Stromal cell of bone marrow (primary cell): ENCODE measurements around the gene CNN1.
A peak's percentile ranks its signal among the peaks of the same experiment; 100 is the strongest.
"Not testable (repeated sequence)": the region's sequence is repeated elsewhere in the genome, so short reads cannot be mapped to it uniquely, and the experiment has no call there.

Source experiments
- DNase-seq: peaks from one replicate; pipeline ENCODE4 v3.0.0-alpha.2; 2012; ENCODE audit warnings: low read depth

The CNN1 gene

DNA sequence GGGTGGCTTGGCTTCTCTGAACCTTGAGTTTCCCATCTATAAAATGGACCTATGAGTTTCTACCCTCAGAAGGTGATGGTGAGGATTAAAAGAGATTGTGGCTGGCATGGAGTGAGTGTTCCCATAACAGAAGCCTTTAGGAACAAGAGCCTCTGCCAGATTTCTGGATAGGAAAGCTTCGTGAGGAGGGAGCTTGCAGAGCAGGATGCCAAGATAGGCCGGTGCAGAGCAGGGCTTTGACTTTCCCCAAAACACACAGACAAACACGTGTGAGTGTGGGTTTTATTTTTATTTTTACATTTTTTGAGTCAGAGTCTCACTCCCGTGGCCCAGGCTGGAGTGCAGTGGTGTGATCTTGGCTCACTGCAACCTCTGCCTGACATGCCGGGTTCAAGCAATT lies 3.7 kb upstream of the CNN1 start:
- DNase-seq = no peak

DNA sequence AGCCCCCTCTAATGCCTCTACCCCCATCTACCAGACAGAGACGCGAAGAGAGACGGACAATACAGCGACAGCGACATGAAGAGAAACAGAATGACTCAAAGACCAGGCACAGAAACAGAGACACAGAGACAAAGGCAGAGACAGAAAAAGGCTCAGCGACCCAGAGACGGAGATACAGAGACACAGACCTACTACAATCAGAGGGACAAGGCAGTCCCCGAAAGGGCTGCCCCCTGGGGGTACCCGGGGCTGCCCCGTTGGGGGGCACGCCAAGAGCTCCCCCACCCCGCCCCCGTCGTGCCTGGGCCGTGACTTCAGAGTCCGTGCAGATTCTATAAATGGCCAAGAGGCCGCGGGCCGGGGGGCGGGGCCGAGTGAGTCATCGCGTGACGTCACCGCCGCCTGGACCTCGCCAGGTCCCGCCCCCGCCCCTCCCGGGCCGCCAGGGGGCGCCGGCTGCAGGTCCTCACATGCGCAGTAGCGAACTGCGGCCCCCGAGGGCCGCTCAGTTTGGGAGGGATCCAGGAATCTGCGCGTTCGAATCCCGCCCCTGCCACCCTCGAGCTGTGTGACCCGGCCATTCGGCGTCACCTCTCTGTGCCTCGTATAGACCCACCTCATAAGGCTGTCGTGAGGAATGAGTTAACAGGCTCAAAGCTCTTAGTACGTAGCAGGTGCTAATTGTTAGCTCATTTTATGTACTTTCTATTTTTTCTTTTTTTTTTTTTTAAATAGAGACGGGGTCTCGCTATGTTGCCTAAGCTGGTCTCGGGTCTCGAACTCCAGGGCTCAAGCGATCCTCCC lies 2.7 kb upstream of the CNN1 start:
- peak; percentile 62 for DNase-seq

DNA sequence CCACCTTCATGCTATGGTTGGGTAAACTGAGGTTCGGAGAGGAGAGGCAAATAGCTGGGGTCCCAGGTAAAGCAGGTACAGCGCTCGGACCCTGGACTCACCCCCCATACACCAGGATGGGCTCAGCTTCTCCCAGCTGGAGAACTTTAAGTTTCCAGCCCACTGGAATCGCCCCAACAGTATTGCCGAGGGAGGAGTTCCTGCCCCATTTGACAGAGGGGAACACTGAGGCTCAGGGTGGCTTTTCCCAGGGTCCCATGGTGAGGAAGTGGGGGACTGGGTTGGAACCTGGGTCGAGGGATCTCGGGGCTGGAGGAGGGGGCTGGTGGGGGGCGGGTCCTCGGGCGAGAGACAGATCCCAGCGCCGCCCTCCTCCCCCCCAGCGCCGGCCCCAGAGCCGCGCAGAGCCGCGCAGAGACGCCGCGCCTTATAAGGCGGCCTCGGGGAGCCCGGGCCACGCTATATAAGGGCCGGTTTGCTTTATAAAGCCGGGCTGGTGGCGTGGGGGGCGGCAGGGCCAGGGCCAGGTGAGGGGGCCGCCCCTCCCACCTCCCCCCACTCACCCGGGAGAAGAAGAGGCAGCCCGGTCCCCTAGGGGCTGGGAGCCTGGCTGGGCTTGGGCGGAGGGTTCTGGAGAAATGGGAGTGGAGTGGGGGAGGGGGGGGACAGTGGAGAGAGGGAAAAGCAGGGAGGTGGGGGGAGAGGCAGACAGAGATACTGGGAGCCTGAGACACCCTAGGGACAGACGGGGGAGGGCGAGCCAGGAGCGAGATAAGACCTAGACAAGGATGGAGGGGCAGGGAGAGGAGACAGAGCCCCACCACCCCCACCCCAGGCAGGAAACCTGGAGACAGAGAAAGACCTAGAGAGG lies 1.1 kb downstream of the CNN1 start:
- no peak for DNase-seq

DNA sequence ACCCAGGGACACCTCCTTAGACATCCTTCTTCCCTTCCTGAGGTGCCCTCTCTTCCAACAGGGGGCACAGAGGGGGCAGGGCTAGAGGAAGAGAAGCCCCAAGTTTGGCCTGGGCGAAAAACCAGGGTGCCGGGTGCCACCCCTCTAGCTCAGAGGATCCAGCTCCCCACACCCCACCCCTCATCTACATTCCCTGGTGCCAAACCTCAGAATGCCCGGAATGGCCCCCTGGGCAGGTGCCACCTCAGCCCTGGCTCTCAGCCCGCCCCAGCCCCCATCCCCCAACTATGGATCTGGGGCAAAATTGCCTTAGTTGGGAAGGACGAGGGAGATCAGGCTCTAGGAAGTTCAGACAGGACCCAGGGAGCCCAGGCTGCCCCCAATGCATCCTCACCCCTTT lies 2.0 kb downstream of the CNN1 start:
- DNase-seq = no peak

DNA sequence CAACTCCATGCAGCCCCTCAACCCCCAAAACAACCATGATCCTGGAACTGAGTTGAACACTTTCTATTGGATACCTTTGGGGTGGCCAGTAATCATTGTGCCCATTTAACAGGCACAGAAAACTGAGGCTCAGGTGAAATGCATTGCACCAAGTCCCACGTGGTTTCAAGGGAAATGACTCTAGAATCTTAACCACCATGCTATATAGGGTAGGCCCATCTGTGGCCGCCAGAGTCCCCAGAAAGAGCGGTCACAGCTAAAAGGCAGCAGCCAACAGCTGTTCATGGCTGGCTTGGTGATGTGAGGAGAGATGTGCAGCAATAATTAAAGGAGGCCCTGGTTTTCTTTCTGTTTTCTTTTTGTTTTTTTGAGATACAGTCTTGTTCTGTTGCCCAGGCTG lies 2.6 kb downstream of the CNN1 start:
- DNase-seq = no peak

DNA sequence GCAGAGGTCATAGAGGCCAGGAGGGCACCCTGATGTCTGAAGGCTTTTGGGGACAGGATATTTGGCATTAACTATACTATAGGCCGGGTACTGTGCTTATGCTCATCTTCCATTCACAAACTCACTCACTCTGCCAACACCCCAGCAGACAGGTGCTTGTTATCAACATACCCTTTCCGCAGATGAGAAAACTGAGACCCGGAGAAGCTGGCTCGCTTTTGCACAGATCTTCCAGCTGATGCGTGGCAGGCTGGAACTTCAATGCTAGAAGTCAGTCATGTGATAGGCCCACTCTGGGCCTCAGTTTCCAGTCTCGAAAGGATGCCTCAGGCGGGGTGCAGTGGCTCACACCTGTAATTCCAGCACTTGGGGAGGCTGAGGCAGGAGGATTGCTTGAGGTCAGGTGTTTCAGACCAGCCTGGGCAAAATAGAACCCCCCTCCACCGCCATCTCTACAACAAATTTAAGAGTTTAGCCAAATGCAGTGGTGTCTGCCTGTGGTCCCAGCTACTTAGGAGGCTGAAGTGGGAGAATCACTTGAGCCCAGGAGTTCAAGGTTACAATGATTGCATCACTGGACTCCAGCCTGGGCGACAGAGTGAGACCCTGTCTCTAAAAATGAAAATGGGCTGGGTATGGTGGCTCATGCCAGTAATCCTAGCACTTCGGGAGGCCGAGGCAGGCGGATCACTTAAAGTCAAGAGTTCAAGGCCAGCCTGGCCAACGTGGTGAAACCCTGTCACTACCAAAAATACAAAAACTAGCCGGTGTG lies 9.5 kb downstream of the CNN1 start:
- DNase-seq = no peak

DNA sequence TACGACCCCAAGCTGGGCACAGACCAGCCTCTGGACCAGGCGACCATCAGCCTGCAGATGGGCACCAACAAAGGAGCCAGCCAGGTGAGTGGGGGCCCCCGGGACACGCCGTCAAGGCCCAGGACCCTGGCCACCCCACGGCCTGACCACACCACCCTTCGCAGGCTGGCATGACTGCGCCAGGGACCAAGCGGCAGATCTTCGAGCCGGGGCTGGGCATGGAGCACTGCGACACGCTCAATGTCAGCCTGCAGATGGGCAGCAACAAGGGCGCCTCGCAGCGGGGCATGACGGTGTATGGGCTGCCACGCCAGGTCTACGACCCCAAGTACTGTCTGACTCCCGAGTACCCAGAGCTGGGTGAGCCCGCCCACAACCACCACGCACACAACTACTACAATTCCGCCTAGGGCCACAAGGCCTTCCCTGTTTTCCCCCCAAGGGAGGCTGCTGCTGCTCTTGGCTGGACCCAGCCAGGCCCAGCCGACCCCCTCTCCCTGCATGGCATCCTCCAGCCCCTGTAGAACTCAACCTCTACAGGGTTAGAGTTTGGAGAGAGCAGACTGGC lies 10.8 kb downstream of the CNN1 start:
- no peak for DNase-seq

DNA sequence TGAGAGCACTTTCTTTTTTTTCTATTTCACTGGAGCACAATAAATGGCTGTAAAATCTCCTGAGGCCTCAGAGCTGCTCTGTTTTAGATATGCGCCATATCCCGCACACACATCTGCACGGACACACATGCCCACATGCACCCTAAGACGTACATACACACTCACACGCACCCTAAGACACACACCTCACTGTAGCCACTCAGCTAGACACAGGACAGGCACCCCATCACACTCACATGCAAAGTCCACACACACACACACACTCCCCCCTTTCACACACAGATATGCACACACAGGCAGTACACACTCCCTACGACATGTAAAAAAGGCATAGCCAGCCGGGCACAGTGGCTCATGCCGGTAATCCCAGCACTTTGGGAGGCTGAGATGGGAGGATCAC lies 11.6 kb downstream of the CNN1 start:
- DNase-seq = no peak

DNA sequence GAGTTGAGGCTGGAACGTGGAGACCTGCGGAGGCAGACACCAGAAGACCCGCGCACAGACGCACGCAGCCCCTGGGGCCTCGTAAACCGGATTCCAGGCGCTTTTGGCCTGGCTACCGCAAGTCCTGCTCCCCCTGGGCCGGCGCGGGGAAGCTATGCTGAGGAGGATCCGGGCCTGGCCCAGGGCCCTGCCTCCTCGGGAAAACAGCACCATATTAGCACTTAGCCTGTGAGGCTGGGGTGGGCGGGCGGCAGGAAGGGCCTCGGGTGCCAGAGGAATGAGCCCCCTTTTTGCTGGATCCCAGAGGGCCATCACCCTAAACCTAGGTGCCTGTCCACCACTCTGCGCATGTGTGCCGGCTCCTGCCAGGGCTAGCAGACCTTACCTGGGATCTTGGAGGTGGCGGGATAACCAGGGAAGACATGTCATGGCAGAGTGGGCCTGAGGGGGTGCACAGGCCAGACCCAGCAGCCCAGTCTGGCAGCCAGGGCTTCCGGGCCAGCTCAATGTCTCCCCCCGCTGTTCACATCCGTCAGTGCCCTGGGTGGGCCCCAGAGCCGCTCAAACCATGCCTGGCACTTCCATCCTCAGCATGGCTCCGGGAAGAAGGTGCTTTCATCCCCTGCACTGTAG lies 13.1 kb downstream of the CNN1 start:
- no peak for DNase-seq

DNA sequence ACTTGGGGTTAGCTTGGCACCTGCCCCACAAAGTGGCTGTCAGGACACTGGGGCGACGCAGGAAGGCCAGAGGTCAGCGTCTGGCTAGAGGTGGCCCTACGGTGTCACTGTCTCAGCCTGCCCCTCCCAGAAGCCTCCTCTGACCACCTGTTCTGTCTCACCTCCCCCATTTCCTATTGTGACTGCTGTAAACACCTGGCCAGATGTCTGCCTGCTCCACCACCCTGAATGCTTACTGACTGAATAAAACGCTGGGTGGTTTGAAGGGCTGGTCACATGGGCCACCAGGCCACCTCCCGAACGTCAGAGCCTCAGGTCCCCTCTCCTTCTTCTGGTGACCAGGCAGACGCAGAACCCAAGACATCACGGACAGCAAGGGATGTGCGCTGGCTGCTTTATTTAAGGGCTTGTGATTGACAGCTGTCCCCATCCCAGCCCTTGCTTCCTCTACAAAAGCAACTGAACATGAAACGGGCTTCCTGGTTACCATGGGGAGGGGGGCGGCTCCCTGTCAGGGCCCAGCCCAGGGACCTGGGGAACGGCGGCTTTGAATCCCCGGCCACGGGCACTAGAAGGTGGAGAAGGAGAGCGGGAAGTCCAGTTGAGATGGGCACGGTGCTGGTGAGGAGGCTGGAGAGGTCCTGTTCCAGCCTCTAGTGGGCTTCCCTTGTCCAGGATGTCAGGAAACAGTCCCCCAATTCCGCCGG lies 14.2 kb downstream of the CNN1 start:
- DNase-seq = no peak

DNA sequence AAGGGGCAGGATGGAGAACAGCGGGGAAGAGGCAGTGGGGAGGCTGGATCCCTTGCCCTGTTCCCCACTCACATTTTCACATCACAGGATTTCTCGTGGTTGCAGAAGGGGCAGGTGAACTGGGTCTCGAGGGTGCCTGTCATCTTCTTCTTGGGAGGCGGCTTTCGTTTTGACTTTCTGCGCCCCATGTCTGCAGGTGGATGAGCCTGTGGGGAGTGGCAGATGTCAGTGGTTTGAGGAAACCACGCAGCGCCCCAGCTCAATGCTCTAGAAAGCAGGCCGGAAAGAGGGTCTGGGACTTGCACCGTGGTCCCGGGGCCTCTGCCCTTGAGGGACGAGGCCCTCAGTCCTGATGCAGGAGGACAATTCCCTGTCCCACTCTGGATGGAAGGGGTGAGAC lies 15.5 kb downstream of the CNN1 start:
- no peak for DNase-seq

DNA sequence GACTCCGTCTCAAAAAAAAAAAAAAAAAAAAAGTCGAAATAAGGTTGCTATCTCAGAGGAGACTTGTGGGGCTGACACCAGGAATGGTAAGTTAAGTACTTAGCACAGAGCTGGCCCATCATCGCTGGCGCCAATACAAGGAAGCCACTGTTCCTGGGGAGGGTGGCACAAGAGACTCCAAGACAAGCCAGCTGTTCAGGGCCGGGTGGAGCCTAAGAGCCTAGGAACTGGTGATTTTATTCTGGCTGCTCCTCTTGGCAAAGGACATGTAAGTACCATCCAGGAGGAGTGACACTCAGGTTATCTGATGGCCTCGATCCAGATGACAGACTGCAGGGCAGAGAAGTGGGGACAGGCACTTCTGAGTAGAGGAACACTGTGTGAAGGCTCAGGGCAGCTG lies 16.6 kb downstream of the CNN1 start:
- DNase-seq = no peak

DNA sequence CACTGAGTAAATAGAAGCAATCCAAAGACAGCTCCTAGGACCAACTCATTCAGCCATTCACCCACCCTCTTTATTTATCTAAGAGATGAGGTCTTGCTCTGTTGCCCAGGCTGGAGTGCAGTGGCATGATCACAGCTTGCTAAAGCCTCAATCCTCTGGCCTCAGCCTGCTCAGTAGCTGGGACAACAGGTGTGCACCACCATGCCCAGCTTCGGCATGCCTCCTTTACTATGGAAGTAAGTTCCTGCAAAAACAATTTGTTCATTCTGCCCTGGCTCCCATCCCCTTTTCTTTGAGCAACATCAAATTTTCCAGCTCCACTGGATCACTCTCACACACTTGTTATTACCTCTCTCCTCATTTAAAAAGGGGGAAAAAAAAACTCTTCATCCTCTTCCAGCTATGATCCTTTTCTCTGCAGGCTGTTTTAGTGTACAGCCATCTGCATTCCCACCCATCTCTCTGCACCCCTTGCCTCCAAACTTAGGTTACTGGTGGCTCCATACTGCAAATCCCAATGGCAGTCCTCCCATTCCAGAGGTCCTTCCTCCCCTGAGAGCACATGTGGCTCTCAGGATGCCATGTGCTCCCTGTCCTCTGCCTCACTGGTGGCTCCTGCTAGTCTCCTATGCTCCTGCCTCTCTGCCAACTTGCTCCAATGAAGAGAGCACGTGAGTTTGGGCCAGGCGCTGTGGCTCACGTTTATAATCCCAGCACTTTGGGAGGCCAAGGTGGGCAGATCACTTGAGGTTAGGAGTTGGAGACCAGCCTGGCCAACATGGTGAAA lies 18.2 kb downstream of the CNN1 start:
- DNase-seq = no peak

DNA sequence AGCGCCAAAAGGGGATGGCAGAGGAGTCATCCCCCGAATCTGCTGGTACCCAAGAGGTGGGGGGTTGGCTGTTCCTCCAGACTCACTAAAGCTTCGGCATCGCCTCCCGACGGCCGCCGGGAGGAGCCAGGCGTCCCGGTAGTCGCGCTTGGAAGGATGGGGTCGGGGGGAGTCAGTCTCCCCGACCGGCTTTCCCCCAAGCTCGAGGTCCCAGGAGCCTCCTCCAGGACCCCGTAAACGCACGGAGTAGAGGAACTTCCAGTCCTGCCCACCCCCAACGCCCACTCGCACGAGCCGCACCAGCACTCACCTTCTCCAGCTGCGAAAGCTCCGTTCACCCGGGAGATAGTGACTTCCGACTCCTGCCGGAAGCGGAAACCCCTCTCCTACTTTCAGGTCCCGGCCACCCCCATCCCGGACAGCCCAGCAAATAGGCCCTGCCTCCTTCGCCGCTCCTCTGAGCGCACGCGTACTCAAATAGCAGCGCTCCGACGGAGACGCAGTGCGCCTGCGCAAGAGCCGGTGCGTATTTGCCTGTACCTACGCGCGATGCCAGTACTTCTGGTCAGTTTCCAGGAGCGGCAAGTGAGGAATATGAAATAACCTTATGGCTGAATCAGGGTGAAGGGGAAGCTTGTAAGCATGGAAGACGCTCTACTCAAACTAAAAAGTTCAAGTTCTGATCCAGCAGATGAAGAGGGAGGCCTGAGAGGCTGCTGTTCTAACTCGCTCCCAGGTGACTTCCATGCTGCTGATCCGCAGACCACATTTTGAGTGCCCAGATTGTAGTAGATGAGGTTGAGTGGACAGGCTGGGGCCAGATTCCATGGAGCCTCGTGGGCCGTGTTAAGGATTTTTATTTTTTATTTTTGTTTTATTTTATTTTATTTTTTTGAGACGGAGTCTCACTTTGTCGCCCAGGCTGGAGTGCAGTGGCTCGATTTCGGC lies 20.5 kb downstream of the CNN1 start, which contains the start of gene ELOF1:
Gene ELOF1, minus strand, starts transcription at position 350 of the 948 bp plus-strand sequence. CDS start 4,883 bp downstream, outside the sequence.
- peak; percentile 94 for DNase-seq

DNA sequence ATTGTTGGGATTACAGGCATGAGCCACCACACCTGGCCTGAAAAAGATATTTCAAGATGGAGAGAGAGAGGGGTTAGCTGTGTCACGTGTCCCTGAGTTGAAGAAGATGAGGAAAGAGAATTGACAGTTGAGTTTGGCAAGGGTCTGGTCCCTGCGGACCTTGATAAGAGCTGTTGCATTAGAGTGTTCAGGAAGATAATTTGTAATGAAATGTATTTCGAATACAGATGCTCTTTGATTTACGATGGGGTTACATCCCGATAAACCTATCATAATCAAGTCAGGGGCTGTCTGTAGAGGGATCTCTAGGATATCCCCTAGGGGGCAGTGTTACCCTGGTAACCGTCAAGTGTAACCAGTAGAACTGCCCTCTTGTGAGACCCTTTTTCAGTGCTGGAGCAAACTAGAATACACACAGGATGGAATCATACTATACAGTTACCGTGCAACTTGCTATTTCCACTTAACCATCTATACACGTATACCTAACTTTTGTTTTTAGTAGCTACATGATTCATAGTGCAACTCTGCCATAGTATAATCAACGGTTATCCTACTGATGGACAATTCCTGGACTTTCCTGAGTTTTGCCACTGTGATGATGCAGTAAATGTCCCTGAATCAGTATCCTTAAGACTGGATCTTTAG lies 21.9 kb downstream of the CNN1 start:
- DNase-seq = no peak

DNA sequence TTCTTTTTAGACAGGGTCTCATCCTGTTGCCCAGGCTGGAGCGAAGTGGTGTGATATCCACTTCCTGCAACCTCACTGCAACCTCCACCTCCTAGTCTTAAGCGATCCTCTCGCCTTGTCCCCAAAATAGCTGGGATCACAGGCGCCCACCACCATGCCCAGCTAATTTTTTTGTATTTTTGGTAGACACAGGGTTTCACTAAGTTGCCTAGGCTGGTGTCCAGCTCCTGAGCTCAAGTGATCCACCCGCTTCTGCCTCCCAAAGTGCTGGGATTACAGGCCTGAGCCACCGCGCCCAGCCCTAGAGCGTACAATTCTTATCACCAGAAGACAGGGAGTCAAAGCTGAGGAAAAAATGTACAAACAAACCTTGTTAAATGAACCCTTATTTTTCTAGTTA lies 24.9 kb downstream of the CNN1 start:
- no peak for DNase-seq

DNA sequence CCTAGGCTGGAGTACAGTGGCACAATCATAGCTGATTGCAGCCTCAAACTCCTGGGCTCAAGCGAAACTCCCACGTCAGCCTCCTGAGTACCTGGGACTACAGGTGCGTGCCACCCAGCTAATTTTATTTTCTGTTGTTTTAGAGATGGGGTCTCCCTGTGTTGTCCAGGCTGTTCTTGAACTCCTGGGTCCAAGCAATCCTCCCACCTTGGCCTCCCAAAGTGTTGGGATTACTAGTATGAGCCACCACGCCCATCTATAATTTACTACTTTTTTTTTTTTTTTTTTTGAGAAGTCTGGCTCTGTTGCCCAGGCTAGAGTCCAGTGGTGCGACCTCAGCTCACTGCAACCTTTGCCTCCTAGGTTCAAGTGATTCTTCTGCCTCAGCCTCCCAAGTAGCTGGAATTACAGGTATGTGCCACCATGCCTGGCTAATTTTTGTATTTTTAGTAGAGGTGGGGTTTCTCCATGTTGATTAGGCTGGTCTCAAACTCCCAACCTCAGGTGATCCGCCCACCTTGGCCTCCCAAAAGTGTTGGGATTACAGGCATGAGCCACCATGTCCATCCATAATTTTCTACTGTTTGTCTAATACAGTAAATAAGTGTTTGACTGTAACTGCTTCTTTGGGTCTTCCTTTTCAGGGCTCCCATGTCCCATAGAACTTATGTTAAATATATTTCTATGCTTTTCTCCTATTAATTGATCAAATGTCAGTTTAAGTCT lies 25.6 kb downstream of the CNN1 start:
- not testable (repeated sequence) for DNase-seq

DNA sequence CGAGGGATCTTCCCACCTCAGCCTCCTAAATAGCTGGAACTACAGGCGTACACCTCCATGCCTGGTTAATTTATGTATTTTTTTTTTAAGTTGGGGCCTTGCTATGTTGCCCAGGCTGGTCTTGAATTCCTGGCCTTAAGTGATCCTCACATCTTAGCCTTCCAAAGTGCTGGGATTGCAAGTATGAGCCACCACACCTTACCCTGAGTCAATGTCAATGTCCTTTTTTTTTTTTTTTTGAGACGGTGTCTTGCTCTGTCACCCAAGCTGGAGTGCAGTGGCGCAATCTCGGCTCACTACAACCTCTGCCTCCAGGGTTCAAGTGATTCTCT lies 27.0 kb downstream of the CNN1 start:
- not testable (repeated sequence) for DNase-seq
